Measurements from ENCODE around the gene RECQL5.

- TF ChIP-seq POLR2A (IDR thresholded peaks at IDR 0.05; ENCODE audit: low read length) (no peak), GATA1 (IDR thresholded peaks at IDR 0.05; ENCODE audit: low read depth, low read length) (no peak)
Observed at GRCh38 chr17:75604034-75604695, 62.8 kb downstream of the RECQL5 start.
